H1 (cell line): ENCODE results near the gene GALNT6. TPM values are rescaled to one million over a fixed set of nuclear protein-coding genes. Genes with fewer than 3 reads are reported as not detected.

Source experiments
- CTCF ChIA-PET: fragments of 300-600 bp; sonication (Branson Sonifier 250); formaldehyde crosslinking; loops from one replicate; lab custom pipeline; 2021; ENCODE audit not compliant: partially characterized antibody; lab: Charles Lee
- POLR2A ChIA-PET: fragments of 300-600 bp; sonication (Branson Sonifier 250); formaldehyde crosslinking; loops from one replicate; lab custom pipeline; 2021; ENCODE audit warnings: inconsistent platforms; ENCODE audit not compliant: partially characterized antibody; lab: Charles Lee
- DNase-seq, 2 experiments: peaks; one replicate each; pipeline versions ENCODE4 v3.0.0 to v3.0.0-alpha.2; 2010 to 2022; ENCODE audit warnings: low spot score in 2 of 2, low read depth in 1 of 2, mixed read lengths in 1 of 2
- FAIRE-seq: peaks from 2 replicates; lab custom pipeline; 2011; peaks lifted over from hg19 to GRCh38; lab: Jason Lieb, UNC
- H2AFZ ChIP-seq: 2 replicates; pipeline ENCODE4 v1.8.1; 2012; ENCODE audit warnings: low read length, inconsistent platforms
- H2AK5ac ChIP-seq: 2 replicates; pipeline ENCODE4 v1.6.1; 2013; ENCODE audit warnings: low read depth, low read length
- H2BK120ac ChIP-seq: replicated peaks from 2 replicates; pipeline ENCODE3; 2013; ENCODE audit warnings: low read depth, low read length, inconsistent platforms
- H2BK12ac ChIP-seq: 2 replicates; pipeline ENCODE4 v1.6.1; 2013; ENCODE audit warnings: low read depth, low read length
- H2BK15ac ChIP-seq: 2 replicates; pipeline ENCODE4 v1.6.1; 2013; ENCODE audit warnings: low read length
- H2BK20ac ChIP-seq: 2 replicates; pipeline ENCODE4 v1.6.1; 2013; ENCODE audit warnings: low read length
- H2BK5ac ChIP-seq: 2 replicates; pipeline ENCODE4 v1.6.1; 2013; ENCODE audit warnings: low read depth, low read length
- H3K14ac ChIP-seq: 2 replicates; pipeline ENCODE4 v1.6.1; 2013; ENCODE audit warnings: inconsistent platforms; ENCODE audit not compliant: insufficient read length
- H3K18ac ChIP-seq: 2 replicates; pipeline ENCODE4 v1.6.1; 2013; ENCODE audit warnings: low read length; ENCODE audit errors: extremely low read depth
- H3K23ac ChIP-seq: 2 replicates; pipeline ENCODE4 v1.6.1; 2013; ENCODE audit warnings: inconsistent platforms; ENCODE audit not compliant: insufficient read length
- H3K23me2 ChIP-seq: 2 replicates; pipeline ENCODE4 v1.6.1; 2013; ENCODE audit warnings: low read depth, low read length
- H3K27ac ChIP-seq: 2 replicates; pipeline ENCODE4 v1.6.1; 2011; ENCODE audit warnings: low read depth, low read length, inconsistent platforms
- H3K27me3 ChIP-seq, 4 experiments: replicated peaks in 1 of 4; 1 replicate in 1 of 4; 2 replicates in 3 of 4; pipeline versions ENCODE4 v1.6.1 to v1.8.1; 2011 to 2013; ENCODE audit warnings: low read length in 3 of 4, mild to moderate bottlenecking in 3 of 4, inconsistent platforms in 2 of 4, mixed read lengths in 2 of 4, moderate library complexity in 1 of 4; ENCODE audit not compliant: control insufficient read depth in 3 of 4, insufficient read depth in 3 of 4; ENCODE audit errors: extremely low read depth in 1 of 4
- H3K36me3 ChIP-seq, 4 experiments: 2 replicates each; pipeline versions ENCODE4 v1.6.1 to v1.8.1; 2011 to 2013; ENCODE audit warnings: mild to moderate bottlenecking in 4 of 4, low read length in 3 of 4, moderate library complexity in 2 of 4, control low read depth in 1 of 4, inconsistent platforms in 1 of 4; ENCODE audit not compliant: insufficient read depth in 4 of 4, control insufficient read depth in 2 of 4
- H3K4ac ChIP-seq: replicated peaks from 2 replicates; pipeline ENCODE3; 2013; ENCODE audit warnings: low read length, low read depth, mixed read lengths, inconsistent platforms; ENCODE audit not compliant: insufficient read length
- H3K4me1 ChIP-seq, 4 experiments: replicated peaks in 1 of 4; 1 replicate in 1 of 4; 2 replicates in 3 of 4; pipeline versions ENCODE4 v1.6.1 to v1.8.1; 2011 to 2013; ENCODE audit warnings: low read length in 3 of 4, inconsistent platforms in 2 of 4, mixed read lengths in 1 of 4; ENCODE audit not compliant: insufficient read depth in 4 of 4, control insufficient read depth in 3 of 4
- H3K4me2 ChIP-seq, 2 experiments: 2 replicates each; pipeline versions ENCODE4 v1.6.1 to v1.8.1; 2011 to 2013; ENCODE audit warnings: low read depth in 2 of 2, low read length in 2 of 2, control low read depth in 1 of 2, inconsistent platforms in 1 of 2, mild to moderate bottlenecking in 1 of 2; ENCODE audit not compliant: insufficient read depth in 1 of 2
- H3K4me3 ChIP-seq, 4 experiments: fragments of 200-600, 300-600 bp in 1 of 4; sonication (generic), shearing (Covaris generic), sonication (Bioruptor Twin) in 1 of 4; 2 replicates each; pipeline versions ENCODE4 v1.5.1 to v1.8.1; 2011 to 2016; ENCODE audit warnings: low read length in 4 of 4, low read depth in 3 of 4, control low read depth in 2 of 4, inconsistent platforms in 2 of 4, mild to moderate bottlenecking in 2 of 4, mixed read lengths in 1 of 4, moderate library complexity in 1 of 4; ENCODE audit not compliant: insufficient read depth in 2 of 4; ENCODE audit errors: extremely low read depth in 1 of 4
- H3K56ac ChIP-seq: replicated peaks from 2 replicates; pipeline ENCODE3; 2013; ENCODE audit warnings: low read depth, mild to moderate bottlenecking, mixed read lengths, low read length, inconsistent platforms; ENCODE audit not compliant: insufficient read length
- H3K79me1 ChIP-seq: 2 replicates; pipeline ENCODE4 v1.6.1; 2013; ENCODE audit warnings: low read depth, low read length, control low read depth
- H3K79me2 ChIP-seq, 2 experiments: 2 replicates each; pipeline versions ENCODE4 v1.6.1 to v1.8.1; 2012 to 2013; ENCODE audit warnings: low read length in 2 of 2, mild to moderate bottlenecking in 2 of 2, inconsistent platforms in 1 of 2; ENCODE audit not compliant: insufficient read depth in 2 of 2, control insufficient read depth in 1 of 2
- H3K9ac ChIP-seq, 4 experiments: replicated peaks in 1 of 4; 1 replicate in 1 of 4; 2 replicates in 3 of 4; pipeline versions ENCODE4 v1.6.1 to v1.8.1; 2011 to 2013; ENCODE audit warnings: low read depth in 3 of 4, low read length in 3 of 4, control low read depth in 2 of 4, mild to moderate bottlenecking in 2 of 4, moderate library complexity in 2 of 4, inconsistent platforms in 1 of 4; ENCODE audit errors: extremely low read depth in 1 of 4
- H3K9me3 ChIP-seq, 2 experiments: 2 replicates each; pipeline versions ENCODE4 v1.6.1 to v1.8.1; 2012 to 2013; ENCODE audit warnings: mild to moderate bottlenecking in 2 of 2, moderate library complexity in 2 of 2, control low read depth in 1 of 2, inconsistent platforms in 1 of 2, low read depth in 1 of 2, low read length in 1 of 2, mixed read lengths in 1 of 2; ENCODE audit not compliant: insufficient read depth in 2 of 2
- H4K20me1 ChIP-seq, 2 experiments: replicated peaks in 1 of 2; 2 replicates each; pipeline versions ENCODE3 to v1.8.1; 2011 to 2013; ENCODE audit warnings: inconsistent platforms in 2 of 2, low read length in 2 of 2, mild to moderate bottlenecking in 1 of 2; ENCODE audit not compliant: insufficient read depth in 2 of 2, control insufficient read depth in 1 of 2
- H4K5ac ChIP-seq: 2 replicates; pipeline ENCODE4 v1.6.1; 2013; ENCODE audit warnings: low read length, low read depth, mixed read lengths, inconsistent platforms; ENCODE audit not compliant: insufficient read length
- H4K8ac ChIP-seq: 2 replicates; pipeline ENCODE4 v1.8.0; 2013; ENCODE audit warnings: mild to moderate bottlenecking, moderate library complexity, low read length, inconsistent platforms; ENCODE audit not compliant: insufficient read depth; ENCODE audit errors: extremely low read depth
- H4K91ac ChIP-seq: replicated peaks from 2 replicates; pipeline ENCODE3; 2013; ENCODE audit warnings: low read length, mixed read lengths, inconsistent platforms; ENCODE audit not compliant: insufficient read length
- CHD1 ChIP-seq: IDR thresholded peaks from 2 replicates; pipeline ENCODE4 v1.6.1; 2012; ENCODE audit warnings: low read depth, low read length, improper control_type of control experiment
- SUZ12 ChIP-seq: fragments of 200-600 bp; sonication (generic); IDR thresholded peaks from 2 replicates; pipeline ENCODE4 v1.6.1; 2012; ENCODE audit warnings: mild to moderate bottlenecking, inconsistent platforms, low read length, moderate library complexity, mixed read lengths
- ZNF274 ChIP-seq: IDR thresholded peaks from 2 replicates; pipeline ENCODE4 v1.7.0; 2012; ENCODE audit warnings: low read length, borderline replicate concordance; ENCODE audit errors: extremely low read depth
- WGBS, 2 experiments: shearing (Covaris generic) in 1 of 2; methylation state at CpG; one replicate each; pipeline versions ENCODE4 v1.1.6 to v1.1.7; 2013 to 2015; ENCODE audit warnings: low lambda C conversion rate in 2 of 2, mixed read lengths in 2 of 2, inconsistent platforms in 1 of 2, low coverage in 1 of 2, missing lambda C conversion rate in 1 of 2; ENCODE audit not compliant: insufficient replicate concordance in 2 of 2, insufficient coverage in 1 of 2, insufficient read length in 1 of 2; ENCODE audit errors: extremely low coverage in 1 of 2, missing lambda C conversion rate in 1 of 2; 5-methylcytosine and 5-hydroxymethylcytosine counted together
- polyA plus RNA-seq, 7 experiments: library from polyadenylated mRNA; depleted of rRNA in 3 of 7; stranded (reverse) in 5 of 7; unstranded in 2 of 7; fragments of >200 nt in 5 of 7; fragments of 200-250 nt in 2 of 7; gene quantifications; 1 replicate in 5 of 7; 2 replicates in 1 of 7; 4 replicates in 1 of 7; pipeline versions ENCODE4 v1.2.1 to v1.2.3, GENCODE V29; 2011 to 2013; ENCODE audit warnings: missing spikeins in 2 of 7, mixed read lengths in 2 of 7
- total RNA-seq: library from RNA; stranded (reverse); fragmentation: NEBNext Ultra II Directional; extraction: Animal tissue kit (Norgen Biotek cat#: 25700); gene quantifications from 2 replicates; pipeline ENCODE4 v1.2.1, GENCODE V29; 2021
- TF ChIP-seq, protein P1 (sequence below): IDR thresholded peaks from 2 replicates; pipeline ENCODE4 v1.6.1; 2011; ENCODE audit warnings: low read depth, mild to moderate bottlenecking, low read length; ENCODE audit not compliant: insufficient read depth

Gene GALNT6
- total and polyA plus RNA-seq, 2 of the 8 experiments (the other 6 are each of a cell fraction or from before 2014, with no cell fraction given), result 5.8 to 10.7 TPM

DNA sequence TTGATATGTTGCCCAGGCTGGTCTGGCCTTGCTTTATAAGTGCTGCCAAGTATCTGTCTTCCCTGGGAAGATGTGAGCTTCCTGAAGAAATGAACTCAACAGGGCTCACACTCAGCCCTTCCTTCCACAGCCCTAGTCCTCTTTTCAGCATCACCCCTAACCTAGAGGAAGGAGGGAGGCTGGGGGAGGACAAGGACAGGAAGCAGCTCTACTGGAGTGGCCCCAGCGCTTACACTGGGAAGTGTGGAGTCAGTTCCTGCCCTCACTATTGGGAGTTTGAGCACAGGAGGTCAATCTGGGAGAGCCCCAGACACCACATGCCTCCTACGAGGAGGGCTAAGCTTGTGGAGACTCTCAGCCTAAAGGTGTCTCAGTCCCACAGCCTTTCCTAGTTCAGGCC lies 16.8 kb downstream of the GALNT6 start:
- Histone ChIP-seq H4K20me1 (no peaks in the 10 kb centered on the region), H3K14ac (no peak overlapping the region), H3K79me1 (no peaks in the 10 kb centered on the region), H3K23ac (no peak overlapping the region), H2BK120ac (no peak overlapping the region), H3K4me1 (peaks cover 0 to 6% (median 3%) of the 10 kb centered on the region in 4 experiments; a peak in 2 of 7 replicates), H4K8ac (no peak overlapping the region), H3K23me2 (no peaks in the 10 kb centered on the region; the same call in 1 of the 2 replicates), H3K9me3 (no peaks in the 10 kb centered on the region), H2BK20ac (no peak overlapping the region), H3K9ac (no peak overlapping the region), H3K4me3 (no peak overlapping the region), H3K4ac (no peak overlapping the region), H2BK5ac (no peak overlapping the region), H2AFZ (no peak overlapping the region), H3K18ac (no peak overlapping the region; the same call in 1 of the 2 replicates), H3K56ac (no peak overlapping the region), H3K36me3 (peaks cover under 1 to 11% (median 6%) of the 10 kb centered on the region in 4 experiments; a peak in 5 of 8 replicates), H3K4me2 (no peak overlapping the region), H4K5ac (no peak overlapping the region), H2AK5ac (no peak overlapping the region), H2BK15ac (no peak overlapping the region), H4K91ac (no peak overlapping the region), H3K27ac (no peak overlapping the region), H2BK12ac (no peak overlapping the region), H3K79me2 (no peaks in the 10 kb centered on the region), H3K27me3 (no peaks in the 10 kb centered on the region)
- DNase-seq (no peak), FAIRE-seq (no peak)
- ChIA-PET POLR2A (interaction anchor here (1.3 kb wide), 1 partner anchor 10 kb away, joined by 4 read pairs; no protein-coding TSS in a partner anchor), CTCF (interaction anchor here (0.7 to 1.6 kb wide), 4 partner anchors 9 to 34 kb away, joined by 3 to 5 read pairs (median 4); no protein-coding TSS in a partner anchor)
- 97% methylated on average over 2 of the region's 2 CpGs; no CpG with 5 or more reads in 1 of the 2 experiments for WGBS, 2 experiments
- TF ChIP-seq CHD1 (no peak), SUZ12 (no peak), ZNF274 (no peak)
- TF ChIP-seq, protein P1, sequence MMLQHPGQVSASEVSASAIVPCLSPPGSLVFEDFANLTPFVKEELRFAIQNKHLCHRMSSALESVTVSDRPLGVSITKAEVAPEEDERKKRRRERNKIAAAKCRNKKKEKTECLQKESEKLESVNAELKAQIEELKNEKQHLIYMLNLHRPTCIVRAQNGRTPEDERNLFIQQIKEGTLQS, result no peak
